HepG2 (cell line): ENCODE data around the gene HSPA5. TPM values are rescaled to one million over a fixed set of nuclear protein-coding genes. Genes with fewer than 3 reads are reported as not detected.
A peak's percentile ranks its signal among the peaks of the same experiment; 100 is the strongest.

Experiments used
- CHCHD3 ChIP-seq: sonication (generic); formaldehyde crosslinking; IDR thresholded peaks from 2 replicates; pipeline ENCODE4 v1.8.0; 2022; ENCODE audit warnings: mild to moderate bottlenecking, missing genetic modification reagents, moderate library complexity
- DBP ChIP-seq: sonication (generic); formaldehyde crosslinking; IDR thresholded peaks from 2 replicates; pipeline ENCODE4 v1.4.0; 2020; ENCODE audit warnings: missing genetic modification reagents; ENCODE audit errors: not compliant biosample characterization
- GLMP ChIP-seq: sonication (generic); formaldehyde crosslinking; IDR thresholded peaks from 2 replicates; pipeline ENCODE4 v1.9.0; 2021; ENCODE audit warnings: missing genetic modification reagents, mild to moderate bottlenecking, borderline replicate concordance
- GRHL1 ChIP-seq: sonication (generic); formaldehyde crosslinking; conservative IDR thresholded peaks from 2 replicates; pipeline ENCODE4 v1.8.0; 2022; ENCODE audit warnings: missing genetic modification reagents
- MED8 ChIP-seq: sonication (generic); formaldehyde crosslinking; IDR thresholded peaks from 2 replicates; pipeline ENCODE4 v1.8.1; 2023; ENCODE audit warnings: mild to moderate bottlenecking, missing genetic modification reagents; ENCODE audit not compliant: insufficient replicate concordance
- PCBP1 ChIP-seq: fragments of 200-400 bp; formaldehyde crosslinking; IDR thresholded peaks from 2 replicates; pipeline ENCODE4 v1.6.1; 2017; ENCODE audit warnings: mild to moderate bottlenecking, low read depth, low read length, borderline replicate concordance
- PPARG ChIP-seq: conservative IDR thresholded peaks from 2 replicates; pipeline ENCODE4 v1.6.1; 2016; ENCODE audit warnings: missing biosample characterization, missing genetic modification reagents
- REST ChIP-seq, 2 experiments: IDR thresholded peaks; 2 replicates each; pipeline ENCODE4 v1.6.1; 2011 to 2012; ENCODE audit warnings: low read length in 2 of 2, borderline replicate concordance in 1 of 2, low read depth in 1 of 2, mild to moderate bottlenecking in 1 of 2, moderate library complexity in 1 of 2
- SOX5 ChIP-seq: IDR thresholded peaks from 2 replicates; pipeline ENCODE4 v1.6.1; 2016; ENCODE audit warnings: borderline replicate concordance
- TOE1 ChIP-seq: sonication (generic); formaldehyde crosslinking; IDR thresholded peaks from 2 replicates; pipeline ENCODE4 v1.4.0; 2020; ENCODE audit warnings: mild to moderate bottlenecking, missing genetic modification reagents
- WIZ ChIP-seq: sonication (generic); formaldehyde crosslinking; IDR thresholded peaks from 2 replicates; pipeline ENCODE4 v1.5.1; 2020; ENCODE audit warnings: mild to moderate bottlenecking, missing genetic modification reagents
- ZFP90 ChIP-seq: sonication (generic); formaldehyde crosslinking; IDR thresholded peaks from 2 replicates; pipeline ENCODE4 v1.8.0; 2022; ENCODE audit warnings: missing genetic modification reagents, mild to moderate bottlenecking, inconsistent platforms, borderline replicate concordance
- ZNF205 ChIP-seq: IDR thresholded peaks from 2 replicates; pipeline ENCODE4 v1.6.1; 2018; ENCODE audit warnings: missing biosample characterization, missing genetic modification reagents
- ZNF260 ChIP-seq: sonication (generic); formaldehyde crosslinking; IDR thresholded peaks from 2 replicates; pipeline ENCODE4 v1.4.0; 2020; ENCODE audit warnings: missing genetic modification reagents, low read depth, mild to moderate bottlenecking, borderline replicate concordance
- ZNF549 ChIP-seq: sonication (generic); formaldehyde crosslinking; IDR thresholded peaks from 2 replicates; pipeline ENCODE4 v1.5.0; 2020; ENCODE audit warnings: missing genetic modification reagents
- ZNF629 ChIP-seq: sonication (generic); formaldehyde crosslinking; conservative IDR thresholded peaks from 2 replicates; pipeline ENCODE4 v1.5.0; 2020; ENCODE audit warnings: missing genetic modification reagents
- ZNF746 ChIP-seq: sonication (generic); formaldehyde crosslinking; IDR thresholded peaks from 2 replicates; pipeline ENCODE4 v1.8.0; 2022; ENCODE audit warnings: mild to moderate bottlenecking, missing genetic modification reagents
- polyA plus RNA-seq, 8 experiments: library from polyadenylated mRNA; depleted of rRNA in 3 of 8; stranded (reverse) in 7 of 8; unstranded in 1 of 8; fragments of >200 nt; fragmentation: Illumina TruSeq in 4 of 8; extraction: Trizol in 4 of 8; gene quantifications; 2 replicates each; pipeline versions ENCODE4 v1.2.1 to v1.2.3, GENCODE V29; 2011 to 2016; ENCODE audit warnings: low read depth in 4 of 8, missing spikeins in 1 of 8, mixed read lengths in 1 of 8; ENCODE audit not compliant: insufficient read depth in 1 of 8
- total RNA-seq, 5 experiments: library from RNA; depleted of rRNA; stranded (reverse); fragments of >200 nt; fragmentation: Illumina TruSeq; extraction: Trizol; gene quantifications; 2 replicates each; pipeline ENCODE4 v1.2.3, GENCODE V29; 2016; ENCODE audit warnings: low read depth in 1 of 5
- TF ChIP-seq, protein P1 (sequence below): IDR thresholded peaks from 2 replicates; pipeline ENCODE4 v1.6.1; 2016; ENCODE audit warnings: mild to moderate bottlenecking, missing biosample characterization, missing genetic modification reagents
- TF ChIP-seq, protein P2 (sequence below): sonication (generic); formaldehyde crosslinking; IDR thresholded peaks from 2 replicates; pipeline ENCODE4 v1.5.1; 2020; ENCODE audit warnings: mild to moderate bottlenecking, missing genetic modification reagents, borderline replicate concordance
- TF ChIP-seq, protein P3 (sequence below): IDR thresholded peaks from 2 replicates; pipeline ENCODE4 v1.6.1; 2016; ENCODE audit warnings: missing compliant biosample characterization, missing genetic modification reagents, borderline replicate concordance

HSPA5 gene
- total and polyA plus RNA-seq, 2 of the 13 experiments (the other 11 are each of a cell fraction or from before 2014, with no cell fraction given): 201 to 206 TPM

DNA sequence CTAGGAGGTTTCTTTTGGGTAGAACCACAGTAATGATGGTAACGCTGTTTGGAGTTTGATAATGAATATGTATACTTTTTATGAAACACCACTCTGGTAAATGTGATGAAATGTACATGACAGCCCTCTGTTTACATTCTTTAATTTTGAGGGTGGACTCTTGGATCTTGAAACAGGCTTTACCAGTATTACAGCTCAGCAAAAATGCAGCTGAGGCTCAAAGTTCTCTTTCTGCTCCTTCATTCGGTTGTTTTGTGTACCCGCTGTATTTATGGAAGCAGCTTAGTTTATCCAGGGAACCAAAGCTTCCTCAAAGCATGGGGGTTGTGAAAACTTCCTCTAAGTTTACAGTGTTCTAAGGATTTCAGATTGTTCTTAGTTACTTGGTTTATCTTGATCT, 31.6 kb upstream of the HSPA5 start (continued):
- TF ChIP-seq DBP (CRISPR knock-in tag) (no peak), ZNF260 (CRISPR knock-in tag) (no peak), ZFP90 (CRISPR knock-in tag) (no peak), CHCHD3 (CRISPR knock-in tag) (no peak), ZNF629 (CRISPR knock-in tag) (no peak; the same call in 1 of the 2 replicates), SOX5 (peak; percentile 76), ZNF549 (CRISPR knock-in tag) (no peak), REST (IDR thresholded peaks at IDR 0.05; ENCODE audit: borderline replicate concordance in 1 of 2, low read depth in 1 of 2, low read length in 2 of 2) (no peak), ZNF746 (CRISPR knock-in tag) (no peak), PPARG (peak; percentile 50; the same call in 1 of the 2 replicates), WIZ (no peak), GRHL1 (CRISPR knock-in tag) (no peak), GLMP (CRISPR knock-in tag) (no peak), PCBP1 (no peak), MED8 (CRISPR knock-in tag) (no peak), ZNF205 (CRISPR knock-in tag) (no peak), TOE1 (CRISPR knock-in tag) (no peak)
- TF ChIP-seq, protein P1, sequence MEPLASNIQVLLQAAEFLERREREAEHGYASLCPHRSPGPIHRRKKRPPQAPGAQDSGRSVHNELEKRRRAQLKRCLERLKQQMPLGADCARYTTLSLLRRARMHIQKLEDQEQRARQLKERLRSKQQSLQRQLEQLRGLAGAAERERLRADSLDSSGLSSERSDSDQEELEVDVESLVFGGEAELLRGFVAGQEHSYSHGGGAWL: no peak
- TF ChIP-seq, protein P2, sequence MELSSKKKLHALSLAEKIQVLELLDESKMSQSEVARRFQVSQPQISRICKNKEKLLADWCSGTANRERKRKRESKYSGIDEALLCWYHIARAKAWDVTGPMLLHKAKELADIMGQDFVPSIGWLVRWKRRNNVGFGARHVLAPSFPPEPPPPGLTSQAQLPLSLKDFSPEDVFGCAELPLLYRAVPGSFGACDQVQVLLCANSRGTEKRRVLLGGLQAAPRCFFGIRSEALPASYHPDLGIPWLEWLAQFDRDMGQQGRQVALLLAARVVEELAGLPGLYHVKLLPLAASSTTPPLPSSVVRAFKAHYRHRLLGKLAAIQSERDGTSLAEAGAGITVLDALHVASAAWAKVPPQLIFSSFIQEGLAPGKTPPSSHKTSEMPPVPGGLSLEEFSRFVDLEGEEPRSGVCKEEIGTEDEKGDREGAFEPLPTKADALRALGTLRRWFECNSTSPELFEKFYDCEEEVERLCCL (CRISPR knock-in tag): no peak
- TF ChIP-seq, protein P3, sequence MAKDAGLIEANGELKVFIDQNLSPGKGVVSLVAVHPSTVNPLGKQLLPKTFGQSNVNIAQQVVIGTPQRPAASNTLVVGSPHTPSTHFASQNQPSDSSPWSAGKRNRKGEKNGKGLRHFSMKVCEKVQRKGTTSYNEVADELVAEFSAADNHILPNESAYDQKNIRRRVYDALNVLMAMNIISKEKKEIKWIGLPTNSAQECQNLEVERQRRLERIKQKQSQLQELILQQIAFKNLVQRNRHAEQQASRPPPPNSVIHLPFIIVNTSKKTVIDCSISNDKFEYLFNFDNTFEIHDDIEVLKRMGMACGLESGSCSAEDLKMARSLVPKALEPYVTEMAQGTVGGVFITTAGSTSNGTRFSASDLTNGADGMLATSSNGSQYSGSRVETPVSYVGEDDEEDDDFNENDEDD: no peak
